Neuronal stem cell (in vitro differentiated cells): ENCODE measurements around the gene SCRG1. TPM values are rescaled to one million over a fixed set of nuclear protein-coding genes. Genes with fewer than 3 reads are reported as not detected.

Experiments used
- DNase-seq: peaks from one replicate; pipeline ENCODE4 v3.0.0-alpha.2; 2013; ENCODE audit warnings: low spot score
- H2AFZ ChIP-seq: one replicate; pipeline ENCODE4 v1.6.1; 2013; ENCODE audit warnings: mild to moderate bottlenecking, low read length, inconsistent platforms
- H2AK5ac ChIP-seq: 2 replicates; pipeline ENCODE4 v1.6.1; 2013; ENCODE audit warnings: low read depth, mild to moderate bottlenecking, inconsistent platforms, low read length, moderate library complexity, mixed read lengths
- H2BK120ac ChIP-seq: 2 replicates; pipeline ENCODE4 v1.6.1; 2013; ENCODE audit warnings: low read depth, mild to moderate bottlenecking, inconsistent platforms, low read length, moderate library complexity, mixed read lengths
- H2BK12ac ChIP-seq: one replicate; pipeline ENCODE4 v1.6.1; 2013; ENCODE audit warnings: low read length, inconsistent platforms
- H2BK15ac ChIP-seq: 2 replicates; pipeline ENCODE4 v1.6.1; 2013; ENCODE audit warnings: mild to moderate bottlenecking, low read length, inconsistent platforms, mixed read lengths
- H2BK5ac ChIP-seq: one replicate; pipeline ENCODE4 v1.6.1; 2013; ENCODE audit warnings: inconsistent platforms, mild to moderate bottlenecking, low read length, moderate library complexity
- H3K14ac ChIP-seq: one replicate; pipeline ENCODE4 v1.6.1; 2013; ENCODE audit warnings: low read length, inconsistent platforms
- H3K18ac ChIP-seq: 2 replicates; pipeline ENCODE4 v1.6.1; 2013; ENCODE audit warnings: low read length, inconsistent platforms
- H3K23ac ChIP-seq: 2 replicates; pipeline ENCODE4 v1.6.1; 2013; ENCODE audit warnings: low read depth, mild to moderate bottlenecking, mixed read lengths, low read length, inconsistent platforms; ENCODE audit not compliant: poor library complexity
- H3K27ac ChIP-seq: replicated peaks from 3 replicates; pipeline ENCODE4 v1.5.1; 2013; ENCODE audit warnings: low read length, inconsistent platforms
- H3K27me3 ChIP-seq, 3 experiments: 2 replicates each; pipeline ENCODE4 v1.6.1; 2013; ENCODE audit warnings: low read length in 3 of 3, mild to moderate bottlenecking in 2 of 3, inconsistent platforms in 1 of 3, low read depth in 1 of 3, mixed read lengths in 1 of 3, moderate library complexity in 1 of 3; ENCODE audit not compliant: control insufficient read depth in 3 of 3, insufficient read depth in 3 of 3
- H3K36me3 ChIP-seq, 2 donors: replicated peaks in 1 of 2; 2 replicates each; pipeline ENCODE4 v1.6.1; 2013; ENCODE audit warnings: low read length in 2 of 2; ENCODE audit not compliant: control insufficient read depth in 2 of 2, insufficient read depth in 2 of 2
- H3K4ac ChIP-seq: 2 replicates; pipeline ENCODE4 v1.6.1; 2013; ENCODE audit warnings: inconsistent platforms, mild to moderate bottlenecking, low read length, moderate library complexity
- H3K4me1 ChIP-seq, 2 donors: 1 replicate in 1 of 2; 2 replicates in 1 of 2; pipeline ENCODE4 v1.6.1; 2013; ENCODE audit warnings: low read length in 2 of 2, low read depth in 1 of 2; ENCODE audit not compliant: control insufficient read depth in 2 of 2, insufficient read depth in 1 of 2
- H3K4me2 ChIP-seq: one replicate; pipeline ENCODE4 v1.6.1; 2013; ENCODE audit warnings: mild to moderate bottlenecking, low read length, inconsistent platforms; ENCODE audit not compliant: insufficient read depth, poor library complexity, severe bottlenecking
- H3K4me3 ChIP-seq, 2 donors: 2 replicates each; pipeline ENCODE4 v1.5.1; 2013; ENCODE audit warnings: low read length in 2 of 2, mild to moderate bottlenecking in 2 of 2, inconsistent platforms in 1 of 2, moderate library complexity in 1 of 2
- H3K79me1 ChIP-seq: one replicate; pipeline ENCODE4 v1.6.1; 2013; ENCODE audit warnings: low read depth, mild to moderate bottlenecking, inconsistent platforms, low read length, moderate library complexity
- H3K9ac ChIP-seq: one replicate; pipeline ENCODE4 v1.6.1; 2013; ENCODE audit warnings: mild to moderate bottlenecking, low read depth, low read length, inconsistent platforms; ENCODE audit not compliant: poor library complexity
- H3K9me3 ChIP-seq, 2 donors: replicated peaks in 1 of 2; 2 replicates each; pipeline versions ENCODE3 to v1.6.1; 2013; ENCODE audit warnings: low read length in 2 of 2, mild to moderate bottlenecking in 2 of 2, inconsistent platforms in 1 of 2, low read depth in 1 of 2, mixed read lengths in 1 of 2, moderate library complexity in 1 of 2; ENCODE audit not compliant: control insufficient read depth in 2 of 2, insufficient read depth in 1 of 2
- H4K8ac ChIP-seq: one replicate; pipeline ENCODE4 v1.6.1; 2013; ENCODE audit warnings: low read depth, mild to moderate bottlenecking, inconsistent platforms, low read length, moderate library complexity
- H4K91ac ChIP-seq: one replicate; pipeline ENCODE4 v1.6.1; 2013; ENCODE audit warnings: low read length, low read depth, mild to moderate bottlenecking, inconsistent platforms; ENCODE audit not compliant: poor library complexity
- WGBS, 2 donors: extraction: QIAGEN DNeasy Blood & Tissue Kit; methylation state at CpG; one replicate each; pipeline ENCODE4 v1.1.7; 2013; ENCODE audit warnings: missing lambda C conversion rate in 2 of 2, mixed read lengths in 1 of 2; ENCODE audit not compliant: insufficient read length in 2 of 2, insufficient replicate concordance in 1 of 2; ENCODE audit errors: extremely low coverage in 2 of 2; 5-methylcytosine and 5-hydroxymethylcytosine counted together
- polyA plus RNA-seq, 2 experiments: library from polyadenylated mRNA; stranded (reverse); fragments of 200-250 nt; gene quantifications; one replicate each; pipeline ENCODE4 v1.2.3, GENCODE V29; 2013

The SCRG1 gene
- 1.7 TPM for polyA plus RNA-seq (2013, experiment 1 of 2)
- 1.8 TPM for polyA plus RNA-seq (2013, experiment 2 of 2)

GRCh38 chr4:173398779-173399415, at the start of gene SCRG1:
Gene SCRG1, minus strand, starts transcription at chr4:173399116. Its CDS starts 7,702 bp downstream, at chr4:173391414.
- Histone ChIP-seq H3K23ac (no peak within 1 kb of the TSS), H2BK120ac (no peak within 1 kb of the TSS), H3K9ac (no peak within 1 kb of the TSS), H2AFZ (peak within 1 kb of the TSS; percentile 84), H2BK15ac (no peak within 1 kb of the TSS), H3K27me3 (no peaks in the 10 kb centered on the region), H3K36me3 (peaks cover 0 to 2% of the 10 kb centered on the region in 2 donors), H3K27ac (no peak within 1 kb of the TSS), H3K18ac (no peak within 1 kb of the TSS), H3K4ac (no peak within 1 kb of the TSS), H3K4me1 (peaks cover 2 to 12% of the 10 kb centered on the region in 2 donors), H3K4me3 (peak within 1 kb of the TSS in 1 of 2 donors; percentile 27), H3K4me2 (no peak within 1 kb of the TSS), H2BK5ac (no peak within 1 kb of the TSS), H4K8ac (no peak within 1 kb of the TSS), H4K91ac (no peak within 1 kb of the TSS), H2AK5ac (no peak within 1 kb of the TSS), H2BK12ac (no peak within 1 kb of the TSS), H3K9me3 (peaks cover 0 to 3% of the 10 kb centered on the region in 2 donors), H3K79me1 (no peaks in the 10 kb centered on the region), H3K14ac (no peak within 1 kb of the TSS)
- no CpG with 5 or more reads among the region's 4 CpGs for WGBS, 2 donors
- peak; percentile 39 for DNase-seq

- peak overlapping the region; percentile 22 for H3K18ac ChIP-seq
- H4K8ac ChIP-seq = no peak overlapping the region
- H3K9me3 ChIP-seq = no peaks in the 10 kb centered on the region
- H2AFZ ChIP-seq = no peak overlapping the region
- no peak overlapping the region for H3K4ac ChIP-seq
- no peak overlapping the region for H4K91ac ChIP-seq
- H3K14ac ChIP-seq = no peak overlapping the region
- WGBS, 2 donors = no CpG with 5 or more reads among the region's 2 CpGs
- H3K23ac ChIP-seq = no peak overlapping the region
- H3K36me3 ChIP-seq = no peaks in the 10 kb centered on the region
- no peak overlapping the region for H3K27ac ChIP-seq
- no peaks in the 10 kb centered on the region for H3K79me1 ChIP-seq
- no peak overlapping the region for H2BK15ac ChIP-seq
- H3K4me3 ChIP-seq = no peak overlapping the region
- no peak overlapping the region for H2BK5ac ChIP-seq
- H2BK12ac ChIP-seq = no peak overlapping the region
- H3K4me1 ChIP-seq = peaks cover 0 to 1% of the 10 kb centered on the region in 2 donors
- no peaks in the 10 kb centered on the region for H3K27me3 ChIP-seq
- no peak overlapping the region for H3K4me2 ChIP-seq
- no peak overlapping the region for H3K9ac ChIP-seq
- no peak overlapping the region for H2BK120ac ChIP-seq
- H2AK5ac ChIP-seq = no peak overlapping the region
- DNase-seq = no peak
Measured at GRCh38 chr4:173448103-173448502, 49.2 kb upstream of the SCRG1 start.

- Histone ChIP-seq H2BK12ac (no peak overlapping the region), H3K4ac (no peak overlapping the region), H3K4me1 (peaks cover 0 to 1% of the 10 kb centered on the region in 2 donors), H2BK5ac (no peak overlapping the region), H3K23ac (no peak overlapping the region), H2BK15ac (no peak overlapping the region), H3K27me3 (no peaks in the 10 kb centered on the region), H3K36me3 (no peaks in the 10 kb centered on the region), H2BK120ac (no peak overlapping the region), H3K4me2 (no peak overlapping the region), H2AFZ (no peak overlapping the region), H4K91ac (no peak overlapping the region), H3K79me1 (no peaks in the 10 kb centered on the region), H3K9me3 (no peaks in the 10 kb centered on the region), H3K9ac (no peak overlapping the region), H2AK5ac (no peak overlapping the region), H3K4me3 (no peak overlapping the region), H3K14ac (no peak overlapping the region), H3K27ac (no peak overlapping the region), H4K8ac (no peak overlapping the region), H3K18ac (no peak overlapping the region)
- WGBS, 2 donors = no CpG with 5 or more reads among the region's 1 CpG
- no peak for DNase-seq
Measured at GRCh38 chr4:173446416-173446815, 47.5 kb upstream of the SCRG1 start.

GRCh38 chr4:173443121-173443520, 44.2 kb upstream of the SCRG1 start:
- Histone ChIP-seq H3K4ac (no peak overlapping the region), H3K9ac (no peak overlapping the region), H3K4me1 (peaks cover 0 to under 1% of the 10 kb centered on the region in 2 donors), H2AK5ac (no peak overlapping the region), H3K27ac (no peak overlapping the region), H4K8ac (no peak overlapping the region), H2BK120ac (no peak overlapping the region), H3K27me3 (no peaks in the 10 kb centered on the region), H3K18ac (no peak overlapping the region), H3K36me3 (no peaks in the 10 kb centered on the region), H2BK12ac (no peak overlapping the region), H3K4me3 (no peak overlapping the region), H3K9me3 (no peaks in the 10 kb centered on the region), H4K91ac (no peak overlapping the region), H2AFZ (no peak overlapping the region), H3K23ac (no peak overlapping the region), H3K79me1 (no peaks in the 10 kb centered on the region), H2BK15ac (no peak overlapping the region), H3K4me2 (no peak overlapping the region), H2BK5ac (no peak overlapping the region), H3K14ac (no peak overlapping the region)
- no peak for DNase-seq
